ENCODE measurements around the gene ERP27.
A peak's percentile ranks its signal among the peaks of the same experiment; 100 is the strongest.

The ERP27 gene

GRCh38 chr12:14904854-14905253, 33.5 kb downstream of the ERP27 start:
- DNase-seq (ENCODE audit: low read depth in 1 of 2, low spot score in 1 of 2) = no peak

DNA sequence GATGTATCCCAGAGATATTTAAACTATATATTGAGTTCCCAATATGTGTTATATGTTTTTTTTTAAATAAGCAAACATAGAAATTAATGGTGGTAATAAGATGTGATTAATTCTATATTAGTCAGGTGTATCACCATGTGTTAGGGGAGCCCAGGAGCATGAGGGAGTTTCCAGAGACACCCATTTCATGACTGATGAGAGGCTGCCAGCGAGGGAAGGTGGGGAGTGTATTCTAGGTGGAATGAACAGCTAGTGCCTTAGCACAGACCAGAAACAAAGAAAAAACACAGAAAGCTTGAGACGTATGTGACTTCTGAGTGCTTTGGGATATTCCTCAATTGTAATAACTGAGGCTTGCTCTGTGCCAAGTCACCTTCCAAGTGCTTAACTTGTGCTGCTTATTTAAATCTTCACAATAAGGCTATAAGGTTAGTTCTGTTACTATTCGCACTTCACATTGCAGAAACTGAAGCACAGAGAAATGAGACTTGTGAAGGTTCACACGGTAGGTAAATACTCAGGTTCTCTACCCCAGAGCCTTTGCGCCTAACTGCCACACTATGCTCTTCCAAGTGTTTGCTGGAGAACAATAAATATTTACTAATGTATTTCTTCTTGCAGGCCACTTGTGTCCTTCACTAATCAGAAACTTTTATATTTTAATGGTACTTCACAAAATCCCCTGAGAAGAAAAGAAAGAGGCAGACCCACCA, 34.8 kb downstream of the ERP27 start:
- no peak for DNase-seq (ENCODE audit: low read depth in 1 of 2, low spot score in 1 of 2)

- DNase-seq (ENCODE audit: low read depth in 1 of 2, low spot score in 1 of 2) = no peak
Observed at GRCh38 chr12:14902465-14902864, 35.9 kb downstream of the ERP27 start.

DNA sequence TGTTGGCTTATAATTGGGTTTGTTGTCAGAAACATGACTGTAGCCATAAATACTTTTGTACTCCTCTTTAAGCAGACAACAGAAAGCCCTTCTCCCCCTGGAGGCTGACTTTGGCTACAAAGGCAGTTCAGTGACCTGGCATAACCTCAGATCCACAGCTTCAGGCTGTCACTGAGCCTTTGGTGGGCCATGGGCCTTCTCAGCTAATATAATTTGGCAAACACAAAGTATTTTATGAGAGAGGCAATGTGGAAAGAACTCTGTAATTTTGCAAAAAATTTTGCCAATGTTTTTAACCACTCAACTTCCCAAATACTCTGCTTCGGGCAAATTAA, 37.1 kb downstream of the ERP27 start:
- DNase-seq (ENCODE audit: low read depth in 1 of 2, low spot score in 1 of 2) = no peak

GRCh38 chr12:14900521-14901227, 37.7 kb downstream of the ERP27 start:
- DNase-seq (ENCODE audit: low read depth in 1 of 2, low spot score in 1 of 2) = no peak

GRCh38 chr12:14896521-14897169, 41.7 kb downstream of the ERP27 start:
- no peak for DNase-seq (ENCODE audit: low read depth in 1 of 2, low spot score in 1 of 2)

GRCh38 chr12:14893506-14894250, 44.7 kb downstream of the ERP27 start:
- no peak for DNase-seq (ENCODE audit: low read depth in 1 of 2, low spot score in 1 of 2)

- DNase-seq (ENCODE audit: low read depth in 1 of 2, low spot score in 1 of 2) = no peak
Observed at GRCh38 chr12:14892726-14893505, 45.4 kb downstream of the ERP27 start.

DNA sequence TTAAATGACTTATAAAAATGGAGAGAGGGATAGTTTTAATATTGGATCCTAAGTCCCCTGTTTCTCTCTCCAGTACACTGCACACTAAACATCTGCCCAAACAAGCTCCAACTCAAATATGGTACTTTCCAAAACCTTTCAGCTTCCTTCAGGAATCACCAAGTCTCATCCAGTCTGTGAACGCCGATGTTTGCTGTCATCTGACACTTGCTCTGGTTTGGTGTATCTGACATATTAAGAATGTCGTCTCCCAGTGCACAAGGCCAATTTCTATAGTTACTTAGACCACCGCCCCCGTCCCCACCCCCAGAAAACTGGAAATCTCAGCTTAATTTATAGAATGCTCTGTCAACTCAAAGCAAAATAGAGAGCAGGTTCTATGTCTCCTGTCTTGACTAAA, 47.6 kb downstream of the ERP27 start:
- DNase-seq (ENCODE audit: low read depth in 1 of 2, low spot score in 1 of 2) = no peak

- no peak for DNase-seq (ENCODE audit: low read depth in 1 of 2, low spot score in 1 of 2)
Observed at GRCh38 chr12:14886271-14886670, 52.1 kb downstream of the ERP27 start.

DNA sequence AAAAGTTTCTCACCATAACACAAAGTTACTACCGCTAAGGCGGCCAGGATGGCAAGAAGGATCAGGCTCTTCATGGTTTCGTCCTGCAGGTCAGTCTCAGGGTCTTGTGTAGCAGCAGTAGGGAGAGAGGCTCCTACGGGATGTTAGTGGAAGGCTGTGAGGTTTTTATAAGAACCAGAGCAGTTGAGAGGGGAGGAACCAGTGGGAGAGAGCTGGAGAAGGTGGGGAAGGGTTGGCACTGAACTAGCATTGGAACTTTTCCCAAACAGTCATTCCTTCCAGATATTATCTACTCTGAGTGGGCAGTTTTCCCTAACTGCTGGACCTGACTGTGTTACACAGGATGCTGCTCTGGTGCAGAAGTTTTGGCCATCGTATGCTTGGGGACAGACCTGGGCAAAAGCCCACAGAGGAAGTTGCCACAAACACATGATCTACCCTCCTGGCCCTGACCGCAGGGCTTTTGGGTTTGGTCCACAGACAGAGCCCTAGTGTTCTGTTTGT, 52.6 kb downstream of the ERP27 start, which contains the start of gene MGP:
Gene MGP, minus strand, starts transcription at position 137 of the 504 bp plus-strand sequence. Its CDS starts 63 bp downstream, at position 74.
- no peak for DNase-seq (ENCODE audit: low read depth in 1 of 2, low spot score in 1 of 2)

DNA sequence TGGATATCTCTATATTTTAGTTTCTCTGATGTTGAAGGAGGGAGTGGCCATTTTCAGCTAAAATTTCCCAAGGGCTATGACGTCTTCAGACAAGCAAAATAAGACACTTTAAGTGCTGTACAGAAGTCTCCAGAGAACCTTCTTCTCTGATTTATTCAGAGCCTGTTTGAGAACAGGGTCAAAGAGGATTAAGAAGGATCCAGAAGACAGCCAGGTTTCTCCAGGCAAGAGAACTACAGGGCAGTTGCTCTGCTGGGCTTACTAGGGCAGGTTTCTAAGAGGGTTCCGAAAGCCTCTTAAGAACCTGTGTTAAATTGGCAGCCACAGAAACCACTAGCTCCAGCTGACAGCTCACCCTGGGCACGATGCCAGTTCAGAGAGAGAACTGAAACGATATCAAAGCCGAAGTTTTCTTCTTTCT, 53.9 kb downstream of the ERP27 start:
- peak; percentile 58 to 72 for DNase-seq (ENCODE audit: low read depth in 1 of 2, low spot score in 1 of 2)

GRCh38 chr12:14883686-14884085, 54.7 kb downstream of the ERP27 start:
- DNase-seq (ENCODE audit: low read depth in 1 of 2, low spot score in 1 of 2) = no peak

- no peak for DNase-seq (ENCODE audit: low read depth in 1 of 2, low spot score in 1 of 2)
Observed at GRCh38 chr12:14880890-14881453, 57.4 kb downstream of the ERP27 start.

DNA sequence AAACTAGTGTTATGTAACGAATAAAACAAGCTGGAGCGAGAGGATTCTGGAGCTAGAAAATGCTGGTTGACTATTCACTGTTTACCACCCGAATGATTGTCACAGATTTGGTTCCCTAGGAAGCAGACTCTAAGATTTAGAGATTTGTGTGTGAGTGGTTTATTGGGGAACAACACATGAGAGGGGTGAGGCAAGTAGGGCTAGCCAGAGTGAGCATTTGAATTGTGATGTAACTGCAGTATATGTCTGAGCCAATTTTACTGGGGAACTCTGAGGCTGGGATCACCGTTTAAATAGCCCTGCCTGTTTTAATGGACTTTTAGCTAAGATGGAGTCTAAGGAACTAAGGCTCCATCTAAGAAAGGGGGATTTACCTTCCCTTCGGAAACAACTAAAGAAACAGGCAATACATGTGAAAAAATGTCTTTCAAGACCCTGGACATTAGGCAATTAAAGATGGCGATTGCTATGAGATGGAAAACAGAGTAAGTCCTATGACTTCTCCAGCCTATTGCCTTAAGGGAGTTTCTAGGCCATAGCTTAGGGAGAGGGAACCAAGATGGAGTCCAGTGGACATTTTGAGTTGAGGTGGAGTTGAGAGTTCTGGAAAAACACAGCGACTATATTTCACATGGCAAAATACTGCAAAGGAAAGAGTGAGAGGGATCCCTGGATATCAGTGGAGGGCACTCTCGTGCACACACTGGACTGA, 59.0 kb downstream of the ERP27 start:
- no peak for DNase-seq (ENCODE audit: low read depth in 1 of 2, low spot score in 1 of 2)

DNA sequence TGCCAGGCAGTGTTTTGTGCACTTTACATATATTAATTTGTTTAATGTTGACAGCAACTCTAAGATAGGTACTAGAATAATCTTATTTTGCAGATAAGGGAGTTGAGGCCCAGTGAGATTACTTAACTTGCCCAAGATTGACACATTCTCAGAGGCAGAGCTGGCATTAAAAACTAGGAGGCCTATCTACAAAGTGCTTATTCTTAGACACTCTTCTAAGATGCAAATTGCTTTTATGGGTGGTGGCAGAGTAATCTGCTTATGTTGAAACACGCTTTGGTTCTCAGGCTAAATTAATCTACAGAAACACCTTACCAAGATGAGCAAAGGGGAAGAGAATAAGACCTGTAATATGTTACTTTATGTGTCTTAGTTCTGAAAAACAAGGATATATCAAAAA, 59.8 kb downstream of the ERP27 start:
- no peak for DNase-seq (ENCODE audit: low read depth in 1 of 2, low spot score in 1 of 2)

DNA sequence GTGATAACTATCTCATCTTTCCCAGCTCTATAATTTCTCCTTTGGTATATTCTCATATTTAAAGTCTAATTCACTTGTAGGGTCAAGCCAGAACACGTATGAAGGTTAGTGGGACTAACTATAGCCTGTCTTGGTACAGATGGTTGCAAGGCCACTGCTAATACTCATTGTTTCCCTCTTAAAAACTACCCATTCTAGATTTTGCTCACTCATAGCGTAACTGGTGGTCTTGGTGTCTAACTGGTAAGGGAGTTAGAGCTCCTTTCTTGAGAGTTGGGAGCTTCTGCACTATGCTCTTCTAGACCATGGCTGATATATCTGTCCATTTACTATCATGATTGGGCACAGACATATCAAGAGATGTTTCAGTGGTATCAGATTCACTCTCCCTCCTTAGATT, 61.5 kb downstream of the ERP27 start:
- DNase-seq (ENCODE audit: low read depth in 1 of 2, low spot score in 1 of 2) = no peak

DNA sequence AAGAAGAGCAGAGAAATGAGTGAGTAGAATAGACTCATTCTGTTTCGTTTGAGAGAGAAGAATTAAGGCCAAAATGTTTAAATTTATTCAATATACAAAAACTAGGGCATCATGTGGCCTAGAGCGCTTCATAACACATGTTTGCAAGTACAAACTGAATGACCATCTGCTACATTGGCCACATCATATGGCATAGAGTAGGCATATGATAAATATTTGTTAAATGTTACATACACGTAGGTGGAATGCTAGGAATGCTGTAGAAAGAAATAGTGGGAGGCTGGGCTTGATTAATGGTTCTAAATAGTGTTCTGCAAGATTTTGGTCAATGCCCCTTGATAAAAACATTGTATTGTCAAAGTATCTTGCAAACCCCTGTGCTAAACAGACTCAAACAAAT, 63.5 kb downstream of the ERP27 start:
- no peak for DNase-seq (ENCODE audit: low read depth in 1 of 2, low spot score in 1 of 2)

GRCh38 chr12:14873440-14874185, 64.7 kb downstream of the ERP27 start:
- DNase-seq (ENCODE audit: low read depth in 1 of 2, low spot score in 1 of 2) = no peak

Data from activated T-helper 1 cell treated with anti-CD3 and anti-CD28 coated beads, Interleukin-2, amount 50 U/mL, for 16 hours (primary cell).